Omental fat pad (tissue), 4 donors: ENCODE data around the gene FBXL7. TPM values are rescaled to one million over a fixed set of nuclear protein-coding genes. Genes with fewer than 3 reads are reported as not detected.

Experiments
- ATAC-seq: fragments of 150-250 bp; one replicate; pipeline ENCODE4 v1.9.1; 2016; ENCODE audit warnings: mild to moderate bottlenecking, moderate library complexity; ENCODE audit not compliant: low FRiP score
- DNase-seq: peaks from one replicate; pipeline ENCODE4 v3.0.0-alpha.2; 2019; ENCODE audit warnings: low spot score
- total RNA-seq, 4 donors: library from RNA; depleted of rRNA; stranded (reverse); fragments of >200 nt; gene quantifications; one replicate each; pipeline ENCODE4 v1.1.0, GENCODE V29; 2016
- TF ChIP-seq, protein P1 (sequence below), 3 donors: fragments of 450-650 bp; IDR thresholded peaks; one replicate each; pipeline ENCODE4 v1.5.1; 2016 to 2017; ENCODE audit warnings: antibody characterized with exemption in 3 of 3, mild to moderate bottlenecking in 3 of 3, moderate library complexity in 2 of 3

FBXL7 gene
- total RNA-seq, 4 donors from 2014 or later, result 9.1 to 47.1 (median 17.1) TPM

DNA sequence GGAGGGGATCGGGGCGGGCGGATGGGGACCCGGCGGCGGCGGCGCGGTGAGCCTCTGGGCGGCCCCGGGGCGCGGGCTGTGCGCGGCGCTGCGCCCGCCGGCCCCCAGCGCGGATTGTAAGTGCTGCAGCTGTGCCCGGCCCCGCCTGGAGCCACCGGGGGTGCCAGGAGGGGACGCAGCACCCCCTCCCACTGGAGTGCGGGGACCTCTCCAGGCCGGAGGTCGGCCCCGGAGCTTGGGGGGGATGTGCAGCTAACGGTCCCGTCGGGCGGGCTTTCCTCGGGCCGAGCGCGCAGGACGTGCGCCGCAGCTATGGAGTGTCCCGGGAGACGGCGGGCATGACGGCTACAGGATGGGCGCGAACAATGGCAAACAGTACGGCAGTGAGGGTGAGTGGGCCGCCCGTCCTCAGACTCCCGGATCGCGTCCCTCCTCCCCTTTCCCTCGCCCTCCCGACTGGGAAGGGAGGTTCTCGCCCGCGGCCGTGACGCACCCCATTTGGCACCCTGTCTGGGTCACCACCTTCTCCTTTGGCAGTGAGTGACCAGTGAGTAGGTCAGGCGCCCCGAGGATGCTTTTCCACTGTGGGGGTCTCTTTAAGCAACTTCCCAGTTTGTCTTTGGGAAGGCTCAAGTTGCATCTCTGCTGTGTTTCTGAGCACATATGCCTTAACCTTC, 483 bp downstream of the FBXL7 start:
- TF ChIP-seq, protein P1, sequence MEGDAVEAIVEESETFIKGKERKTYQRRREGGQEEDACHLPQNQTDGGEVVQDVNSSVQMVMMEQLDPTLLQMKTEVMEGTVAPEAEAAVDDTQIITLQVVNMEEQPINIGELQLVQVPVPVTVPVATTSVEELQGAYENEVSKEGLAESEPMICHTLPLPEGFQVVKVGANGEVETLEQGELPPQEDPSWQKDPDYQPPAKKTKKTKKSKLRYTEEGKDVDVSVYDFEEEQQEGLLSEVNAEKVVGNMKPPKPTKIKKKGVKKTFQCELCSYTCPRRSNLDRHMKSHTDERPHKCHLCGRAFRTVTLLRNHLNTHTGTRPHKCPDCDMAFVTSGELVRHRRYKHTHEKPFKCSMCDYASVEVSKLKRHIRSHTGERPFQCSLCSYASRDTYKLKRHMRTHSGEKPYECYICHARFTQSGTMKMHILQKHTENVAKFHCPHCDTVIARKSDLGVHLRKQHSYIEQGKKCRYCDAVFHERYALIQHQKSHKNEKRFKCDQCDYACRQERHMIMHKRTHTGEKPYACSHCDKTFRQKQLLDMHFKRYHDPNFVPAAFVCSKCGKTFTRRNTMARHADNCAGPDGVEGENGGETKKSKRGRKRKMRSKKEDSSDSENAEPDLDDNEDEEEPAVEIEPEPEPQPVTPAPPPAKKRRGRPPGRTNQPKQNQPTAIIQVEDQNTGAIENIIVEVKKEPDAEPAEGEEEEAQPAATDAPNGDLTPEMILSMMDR (IDR thresholded peaks at IDR 0.05), result no peak
- DNase-seq (peak; percentile 49), ATAC-seq (peak; percentile 85)

DNA sequence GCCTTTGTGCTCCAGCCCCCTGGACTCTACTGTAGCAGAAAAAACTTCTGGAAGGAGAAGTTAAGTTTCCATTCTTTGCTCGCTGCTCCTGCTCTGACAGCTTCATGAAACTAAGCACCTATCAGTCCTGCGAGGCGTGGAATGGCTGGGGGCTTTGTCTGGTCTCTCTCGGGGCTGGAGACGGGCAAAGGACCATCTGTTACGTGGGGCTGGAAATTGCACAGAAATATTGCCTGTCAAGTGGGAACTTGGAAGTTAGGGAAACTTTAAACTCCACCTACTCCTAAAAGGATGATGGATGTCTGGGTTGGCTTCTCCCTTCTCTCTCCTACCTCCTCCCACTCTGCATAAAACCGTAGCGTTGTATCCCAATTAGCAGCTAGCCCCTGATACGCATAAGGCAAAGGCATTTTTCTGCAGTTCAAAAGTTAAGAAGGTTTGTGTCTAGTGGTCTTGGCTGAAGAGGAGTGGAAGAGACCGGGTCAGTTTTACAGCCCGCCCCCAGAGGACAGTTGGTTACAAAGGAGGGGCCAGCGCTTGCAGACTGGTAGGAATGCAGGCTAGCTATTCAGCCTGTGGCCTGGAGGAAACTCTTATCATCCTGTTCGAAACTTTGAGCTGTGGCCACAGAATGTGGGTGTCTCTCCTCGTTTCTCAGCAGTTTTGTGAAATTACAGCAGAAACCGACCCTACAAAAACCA, 1.3 kb downstream of the FBXL7 start:
- ATAC-seq (peak; percentile 63), DNase-seq (no peak)
- TF ChIP-seq, protein P1 (IDR thresholded peaks at IDR 0.05), result no peak

DNA sequence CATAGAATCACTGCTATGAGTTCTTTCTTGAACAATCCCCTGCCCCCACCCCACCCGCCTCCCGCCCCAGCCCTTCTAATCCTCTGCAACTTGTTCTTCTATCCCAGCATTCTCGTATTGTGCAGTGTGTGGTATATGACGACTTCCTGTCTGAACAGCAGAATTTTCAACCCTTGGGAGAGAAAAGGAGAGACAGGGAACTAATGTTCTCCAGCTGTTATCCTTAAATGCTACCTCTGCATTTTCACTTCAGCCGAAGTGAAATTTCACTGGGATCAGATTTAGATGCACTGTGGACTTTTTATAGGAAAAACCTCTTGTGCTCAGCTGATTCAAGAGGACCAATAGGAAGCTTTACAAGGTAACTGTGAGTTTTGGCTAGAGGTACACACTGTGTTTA, 2.2 kb downstream of the FBXL7 start:
- ATAC-seq (no peak), DNase-seq (no peak)
- TF ChIP-seq, protein P1 (IDR thresholded peaks at IDR 0.05), result no peak

- TF ChIP-seq, protein P1 (IDR thresholded peaks at IDR 0.05), result no peak
- no peak for ATAC-seq
- DNase-seq, result no peak
Observed at GRCh38 chr5:15506146-15506545, 6.2 kb downstream of the FBXL7 start.

DNA sequence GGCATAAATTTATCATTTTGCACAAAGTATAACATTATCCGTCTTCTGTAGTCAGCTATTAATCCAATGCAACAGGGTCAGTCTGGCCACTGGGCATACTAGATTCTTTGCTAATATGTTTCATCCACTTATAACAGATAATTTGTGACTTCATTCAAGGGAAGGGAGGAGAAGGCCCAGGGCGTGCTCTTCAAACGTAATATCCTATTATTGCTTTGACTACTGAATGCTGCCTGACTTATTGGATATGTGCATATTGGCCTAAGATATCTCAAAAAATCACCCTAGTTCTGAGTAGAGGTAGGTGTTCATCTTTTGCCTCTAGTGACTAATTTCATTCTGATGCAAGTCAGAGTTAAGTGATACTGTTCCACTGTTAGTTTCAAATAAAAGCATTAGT, 6.9 kb downstream of the FBXL7 start:
- TF ChIP-seq, protein P1 (IDR thresholded peaks at IDR 0.05), result no peak
- DNase-seq (no peak), ATAC-seq (no peak)

GRCh38 chr5:15510092-15510491, 10.1 kb downstream of the FBXL7 start:
- TF ChIP-seq, protein P1 (IDR thresholded peaks at IDR 0.05), result no peak
- ATAC-seq, result no peak
- DNase-seq, result no peak

GRCh38 chr5:15510831-15511230, 10.9 kb downstream of the FBXL7 start:
- DNase-seq (no peak), ATAC-seq (peak; percentile 62)

More at GRCh38 chr5:15510831-15511230, 10.9 kb downstream of the FBXL7 start:
- TF ChIP-seq, protein P1 (IDR thresholded peaks at IDR 0.05), result no peak
